HCT116 (cell line): ENCODE data around the gene NEDD4L. TPM values are rescaled to one million over a fixed set of nuclear protein-coding genes. Genes with fewer than 3 reads are reported as not detected.

Source experiments
- ATAC-seq: fragments of 200-7000 bp; cut with Tn5 transposase; 2 replicates; pipeline ENCODE4 v1.9.1; 2020; ENCODE audit warnings: mild to moderate bottlenecking, moderate library complexity
- BruUV-seq: library from RNA; stranded (reverse); fragments of 400-500 nt; replicated peaks from 2 replicates; lab custom pipeline; 2021; lab: Mats Ljungman, UMichigan
- CTCF ChIA-PET: fragments of 300-600 bp; sonication (Branson Sonifier 250); formaldehyde crosslinking; loops from one replicate; lab custom pipeline; 2021; ENCODE audit warnings: antibody characterized with exemption; lab: Charles Lee
- POLR2A ChIA-PET: fragments of 300-600, 350-600 bp; sonication (Branson Sonifier 250); formaldehyde crosslinking; loops from one replicate; lab custom pipeline; 2021; ENCODE audit warnings: antibody characterized with exemption; lab: Charles Lee
- RAD21 ChIA-PET, 2 experiments: fragments of 300-600 bp; sonication (Branson Sonifier 250); formaldehyde crosslinking; loops; one replicate each; lab custom pipeline; 2023; ENCODE audit warnings: low total read pairs in 2 of 2; ENCODE audit not compliant: uncharacterized antibody in 2 of 2, unreplicated experiment in 2 of 2, low non-redundant PET in 1 of 2; lab: Charles Lee
- DNase-seq: peaks from one replicate; pipeline ENCODE4 v3.0.0-alpha.2; 2010; ENCODE audit warnings: low read depth, low spot score
- H2AFZ ChIP-seq: fragments of 200-600 bp; shearing (Covaris generic), sonication (generic); 2 replicates; pipeline ENCODE4 v1.6.1; 2017; ENCODE audit warnings: low read depth, mixed run types, mixed read lengths, antibody characterized with exemption, low read length; ENCODE audit not compliant: poor library complexity, severe bottlenecking
- H3K27ac ChIP-seq: 2 replicates; pipeline ENCODE4 v1.5.1; 2012; ENCODE audit warnings: low read depth, low read length
- H3K27me3 ChIP-seq: fragments of 200-600 bp; sonication (generic); 2 replicates; pipeline ENCODE4 v1.6.1; 2016; ENCODE audit warnings: mixed run types, low read length, mixed read lengths; ENCODE audit not compliant: insufficient read depth
- H3K36me3 ChIP-seq, 2 experiments: fragments of 200-500 bp in 1 of 2; fragments of 200-600 bp in 1 of 2; sonication (Bioruptor generic) in 1 of 2; sonication (generic) in 1 of 2; 2 replicates each; pipeline versions ENCODE4 v1.5.1 to v1.6.1; 2014 to 2016; ENCODE audit warnings: low read length in 2 of 2, inconsistent platforms in 1 of 2, mixed read lengths in 1 of 2, mixed run types in 1 of 2; ENCODE audit not compliant: insufficient read depth in 2 of 2, control insufficient read depth in 1 of 2
- H3K4me1 ChIP-seq, 2 experiments: fragments of 200-600 bp in 1 of 2; sonication (generic) in 1 of 2; 2 replicates each; pipeline versions ENCODE4 v1.5.1 to v1.6.1; 2012 to 2017; ENCODE audit warnings: low read length in 2 of 2, inconsistent platforms in 1 of 2, mild to moderate bottlenecking in 1 of 2, mixed read lengths in 1 of 2, mixed run types in 1 of 2, moderate library complexity in 1 of 2; ENCODE audit not compliant: insufficient read depth in 2 of 2, control insufficient read depth in 1 of 2
- H3K4me2 ChIP-seq: fragments of 200-600 bp; sonication (generic); 2 replicates; pipeline ENCODE4 v1.6.1; 2017; ENCODE audit warnings: mixed run types, low read length, mixed read lengths
- H3K4me3 ChIP-seq, 2 experiments: fragments of 200-600 bp in 1 of 2; sonication (generic) in 1 of 2; replicated peaks in 1 of 2; 2 replicates each; pipeline ENCODE4 v1.5.1; 2011 to 2016; ENCODE audit warnings: low read length in 2 of 2, control low read depth in 1 of 2, low read depth in 1 of 2, mild to moderate bottlenecking in 1 of 2, mixed read lengths in 1 of 2, mixed run types in 1 of 2
- H3K79me2 ChIP-seq: fragments of 200-600 bp; sonication (generic); 2 replicates; pipeline ENCODE4 v1.6.1; 2017; ENCODE audit warnings: mild to moderate bottlenecking, mixed run types, low read length, moderate library complexity, mixed read lengths; ENCODE audit not compliant: insufficient read depth
- H3K9ac ChIP-seq: fragments of 200-600 bp; sonication (generic); 2 replicates; pipeline ENCODE4 v1.6.1; 2016; ENCODE audit warnings: low read length, mixed read lengths
- H3K9me2 ChIP-seq: fragments of 200-600 bp; sonication (generic), shearing (Covaris generic); 2 replicates; pipeline ENCODE4 v1.6.1; 2017; ENCODE audit warnings: mixed run types, mild to moderate bottlenecking, moderate library complexity; ENCODE audit not compliant: insufficient read depth
- H3K9me3 ChIP-seq, 2 experiments: fragments of 200-500 bp in 1 of 2; fragments of 200-600 bp in 1 of 2; sonication (Bioruptor generic) in 1 of 2; sonication (generic) in 1 of 2; 2 replicates each; pipeline ENCODE4 v1.6.1; 2014 to 2017; ENCODE audit warnings: low read length in 2 of 2, mixed read lengths in 2 of 2, inconsistent platforms in 1 of 2, low read depth in 1 of 2, mild to moderate bottlenecking in 1 of 2, mixed run types in 1 of 2, moderate library complexity in 1 of 2; ENCODE audit not compliant: control insufficient read depth in 1 of 2, insufficient read depth in 1 of 2
- H4K20me1 ChIP-seq: fragments of 200-600 bp; sonication (generic), shearing (Covaris generic); 2 replicates; pipeline ENCODE4 v1.6.1; 2017; ENCODE audit warnings: mixed run types, mild to moderate bottlenecking, moderate library complexity; ENCODE audit not compliant: insufficient read depth
- CBX3 ChIP-seq: IDR thresholded peaks from 2 replicates; pipeline ENCODE4 v1.6.1; 2012; ENCODE audit warnings: low read depth
- CEBPB ChIP-seq: IDR thresholded peaks from 2 replicates; pipeline ENCODE4 v1.6.1; 2012; ENCODE audit warnings: low read depth
- EGR1 ChIP-seq: IDR thresholded peaks from 2 replicates; pipeline ENCODE4 v1.6.1; 2012; ENCODE audit warnings: low read depth
- ELF1 ChIP-seq: IDR thresholded peaks from 2 replicates; pipeline ENCODE4 v1.6.1; 2012; ENCODE audit warnings: low read depth, borderline replicate concordance
- EZH2 ChIP-seq: fragments of 200-600 bp; sonication (generic); IDR thresholded peaks from 2 replicates; pipeline ENCODE4 v1.6.1; 2017; ENCODE audit warnings: antibody characterized with exemption, mixed run types
- EZH2phosphoT487 ChIP-seq: fragments of 200-600 bp; IDR thresholded peaks from 2 replicates; pipeline ENCODE4 v1.6.1; 2018; ENCODE audit warnings: antibody characterized with exemption, borderline replicate concordance
- FOSL1 ChIP-seq: IDR thresholded peaks from 2 replicates; pipeline ENCODE4 v1.6.1; 2012; ENCODE audit warnings: low read depth
- JUND ChIP-seq: IDR thresholded peaks from 2 replicates; pipeline ENCODE4 v1.6.1; 2012
- POLR2A ChIP-seq: IDR thresholded peaks from 2 replicates; pipeline ENCODE4 v1.7.0; 2011; ENCODE audit warnings: borderline replicate concordance; ENCODE audit not compliant: insufficient read depth, insufficient read length; ENCODE audit errors: extremely low read depth
- POLR2AphosphoS5 ChIP-seq: IDR thresholded peaks from 2 replicates; pipeline ENCODE4 v1.6.1; 2011; ENCODE audit warnings: mild to moderate bottlenecking, low read depth, low read length, moderate library complexity
- RAD21 ChIP-seq: IDR thresholded peaks from 2 replicates; pipeline ENCODE4 v1.6.1; 2012; ENCODE audit warnings: low read depth, mild to moderate bottlenecking
- SIN3A ChIP-seq: IDR thresholded peaks from 2 replicates; pipeline ENCODE4 v1.6.1; 2012; ENCODE audit warnings: low read depth
- SP1 ChIP-seq: IDR thresholded peaks from 2 replicates; pipeline ENCODE4 v1.6.1; 2012; ENCODE audit warnings: low read depth
- SRF ChIP-seq: IDR thresholded peaks from 2 replicates; pipeline ENCODE4 v1.6.1; 2012; ENCODE audit warnings: low read depth
- TCF7L2 ChIP-seq: IDR thresholded peaks from 2 replicates; pipeline ENCODE4 v1.7.0; 2011; ENCODE audit warnings: borderline replicate concordance, inconsistent platforms; ENCODE audit not compliant: insufficient read depth, insufficient read length; ENCODE audit errors: extremely low read depth
- YY1 ChIP-seq: IDR thresholded peaks from 2 replicates; pipeline ENCODE4 v1.6.1; 2011; ENCODE audit warnings: low read length, low read depth, moderate library complexity, mild to moderate bottlenecking; ENCODE audit not compliant: insufficient replicate concordance; ENCODE audit errors: extremely low read depth
- ZFX ChIP-seq: fragments of 450-650 bp; IDR thresholded peaks from 2 replicates; pipeline ENCODE4 v1.6.1; 2017
- ZNF274 ChIP-seq: fragments of 200-500 bp; sonication (Bioruptor generic); IDR thresholded peaks from 2 replicates; pipeline ENCODE4 v1.6.1; 2014; ENCODE audit warnings: mild to moderate bottlenecking, low read depth, low read length, inconsistent platforms
- intact Hi-C: fragments of 100-400 bp; cut with micrococcal nuclease; formaldehyde crosslinking; loops from 2 replicates; pipeline ENCODE4 v1.10.0; 2022
- total RNA-seq: library from RNA; stranded (reverse); gene quantifications from one replicate; pipeline ENCODE4 v1.2.1, GENCODE V29; 2021; ENCODE audit not compliant: unreplicated experiment
- TF ChIP-seq, protein P1 (sequence below): IDR thresholded peaks from 2 replicates; pipeline ENCODE4 v1.6.1; 2012; ENCODE audit warnings: low read depth
- TF ChIP-seq, protein P2 (sequence below): IDR thresholded peaks from 2 replicates; pipeline ENCODE4 v1.6.1; 2012
- TF ChIP-seq, protein P3 (sequence below): IDR thresholded peaks from 2 replicates; pipeline ENCODE4 v1.6.1; 2012
- TF ChIP-seq, protein P4 (sequence below), 3 experiments: fragments of 200-600 bp in 1 of 3; sonication (generic) in 1 of 3; IDR thresholded peaks in 2 of 3; conservative IDR thresholded peaks in 1 of 3; 2 replicates each; pipeline ENCODE4 v1.5.1; 2012 to 2017; ENCODE audit warnings: low read depth in 2 of 3, low read length in 2 of 3, antibody characterized with exemption in 1 of 3, borderline replicate concordance in 1 of 3, control low read depth in 1 of 3, mild to moderate bottlenecking in 1 of 3, mixed read lengths in 1 of 3, mixed run types in 1 of 3, moderate library complexity in 1 of 3; ENCODE audit not compliant: insufficient read depth in 1 of 3

The NEDD4L gene
- total RNA-seq, 1 experiment from 2014 or later, result 41.5 TPM

DNA sequence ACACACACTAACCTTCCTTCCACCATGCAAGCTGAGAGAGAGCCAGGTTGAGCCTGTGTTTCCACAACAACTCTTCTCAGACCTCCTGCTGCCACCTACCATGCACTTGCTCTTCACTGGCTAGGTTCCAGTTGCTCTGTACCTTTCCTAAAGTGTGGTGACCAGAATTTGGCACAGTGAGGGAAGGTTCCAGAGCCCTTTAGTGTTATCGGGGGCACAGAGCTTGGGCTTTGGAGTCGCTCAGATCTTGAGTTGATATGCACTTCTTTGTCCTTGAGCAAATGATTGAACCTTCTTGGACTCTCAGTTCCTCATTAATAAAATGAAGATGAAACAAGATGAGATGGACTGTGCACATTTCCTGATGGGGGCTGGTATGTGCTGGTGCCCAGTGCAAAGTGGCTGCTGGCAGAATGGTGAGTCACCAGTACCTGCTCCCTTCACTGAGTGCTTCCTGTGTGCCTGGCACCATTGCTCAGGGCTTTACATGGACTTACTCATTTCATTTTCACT, 47.1 kb downstream of the NEDD4L start:
- no TSS peak for BruUV-seq
- RAD21 ChIA-PET, result no interaction called here
- H3K27me3 ChIP-seq, result no peaks in the 10 kb centered on the region
- no peaks in the 10 kb centered on the region for H3K79me2 ChIP-seq
- no peak overlapping the region for H3K4me3 ChIP-seq
- CTCF ChIA-PET, result no interaction called here
- no peak overlapping the region for H3K9ac ChIP-seq
- DNase-seq (peak; percentile 4), ATAC-seq (peak; percentile 90)
- no peaks in the 10 kb centered on the region for H3K9me3 ChIP-seq
- no peaks in the 10 kb centered on the region for H3K36me3 ChIP-seq
- peaks cover 12 to 14% of the 10 kb centered on the region in 2 experiments for H3K4me1 ChIP-seq
- intact Hi-C loops, result no loop called here
- H3K27ac ChIP-seq, result peak overlapping the region; percentile 36
- POLR2A ChIA-PET, result no interaction called here
- H4K20me1 ChIP-seq, result no peaks in the 10 kb centered on the region
- H3K4me2 ChIP-seq, result peak overlapping the region; percentile 38
- H2AFZ ChIP-seq, result no peak overlapping the region
- no peaks in the 10 kb centered on the region for H3K9me2 ChIP-seq
- TF ChIP-seq POLR2A (no peak), SIN3A (no peak), EZH2 (no peak), ELF1 (no peak), YY1 (no peak), SP1 (peak; percentile 40; the same call in 1 of the 2 replicates), CBX3 (0 out of 2 replicates have a peak, but pooled peaks have one; percentile 50), ZNF274 (no peak), EGR1 (no peak), TCF7L2 (peak; percentile 36), CEBPB (no peak), JUND (peak; percentile 74), ZFX (no peak), SRF (no peak), RAD21 (0 out of 2 replicates have a peak, but pooled peaks have one; percentile 13), EZH2phosphoT487 (no peak), FOSL1 (peak; percentile 62; the same call in 1 of the 2 replicates), POLR2AphosphoS5 (no peak)
- TF ChIP-seq, protein P1, sequence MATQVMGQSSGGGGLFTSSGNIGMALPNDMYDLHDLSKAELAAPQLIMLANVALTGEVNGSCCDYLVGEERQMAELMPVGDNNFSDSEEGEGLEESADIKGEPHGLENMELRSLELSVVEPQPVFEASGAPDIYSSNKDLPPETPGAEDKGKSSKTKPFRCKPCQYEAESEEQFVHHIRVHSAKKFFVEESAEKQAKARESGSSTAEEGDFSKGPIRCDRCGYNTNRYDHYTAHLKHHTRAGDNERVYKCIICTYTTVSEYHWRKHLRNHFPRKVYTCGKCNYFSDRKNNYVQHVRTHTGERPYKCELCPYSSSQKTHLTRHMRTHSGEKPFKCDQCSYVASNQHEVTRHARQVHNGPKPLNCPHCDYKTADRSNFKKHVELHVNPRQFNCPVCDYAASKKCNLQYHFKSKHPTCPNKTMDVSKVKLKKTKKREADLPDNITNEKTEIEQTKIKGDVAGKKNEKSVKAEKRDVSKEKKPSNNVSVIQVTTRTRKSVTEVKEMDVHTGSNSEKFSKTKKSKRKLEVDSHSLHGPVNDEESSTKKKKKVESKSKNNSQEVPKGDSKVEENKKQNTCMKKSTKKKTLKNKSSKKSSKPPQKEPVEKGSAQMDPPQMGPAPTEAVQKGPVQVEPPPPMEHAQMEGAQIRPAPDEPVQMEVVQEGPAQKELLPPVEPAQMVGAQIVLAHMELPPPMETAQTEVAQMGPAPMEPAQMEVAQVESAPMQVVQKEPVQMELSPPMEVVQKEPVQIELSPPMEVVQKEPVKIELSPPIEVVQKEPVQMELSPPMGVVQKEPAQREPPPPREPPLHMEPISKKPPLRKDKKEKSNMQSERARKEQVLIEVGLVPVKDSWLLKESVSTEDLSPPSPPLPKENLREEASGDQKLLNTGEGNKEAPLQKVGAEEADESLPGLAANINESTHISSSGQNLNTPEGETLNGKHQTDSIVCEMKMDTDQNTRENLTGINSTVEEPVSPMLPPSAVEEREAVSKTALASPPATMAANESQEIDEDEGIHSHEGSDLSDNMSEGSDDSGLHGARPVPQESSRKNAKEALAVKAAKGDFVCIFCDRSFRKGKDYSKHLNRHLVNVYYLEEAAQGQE, result no peak
- TF ChIP-seq, protein P2, sequence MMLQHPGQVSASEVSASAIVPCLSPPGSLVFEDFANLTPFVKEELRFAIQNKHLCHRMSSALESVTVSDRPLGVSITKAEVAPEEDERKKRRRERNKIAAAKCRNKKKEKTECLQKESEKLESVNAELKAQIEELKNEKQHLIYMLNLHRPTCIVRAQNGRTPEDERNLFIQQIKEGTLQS, result no peak
- TF ChIP-seq, protein P3, sequence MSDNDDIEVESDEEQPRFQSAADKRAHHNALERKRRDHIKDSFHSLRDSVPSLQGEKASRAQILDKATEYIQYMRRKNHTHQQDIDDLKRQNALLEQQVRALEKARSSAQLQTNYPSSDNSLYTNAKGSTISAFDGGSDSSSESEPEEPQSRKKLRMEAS, result 0 out of 2 replicates have a peak, but pooled peaks have one; percentile 22
- TF ChIP-seq, protein P4, sequence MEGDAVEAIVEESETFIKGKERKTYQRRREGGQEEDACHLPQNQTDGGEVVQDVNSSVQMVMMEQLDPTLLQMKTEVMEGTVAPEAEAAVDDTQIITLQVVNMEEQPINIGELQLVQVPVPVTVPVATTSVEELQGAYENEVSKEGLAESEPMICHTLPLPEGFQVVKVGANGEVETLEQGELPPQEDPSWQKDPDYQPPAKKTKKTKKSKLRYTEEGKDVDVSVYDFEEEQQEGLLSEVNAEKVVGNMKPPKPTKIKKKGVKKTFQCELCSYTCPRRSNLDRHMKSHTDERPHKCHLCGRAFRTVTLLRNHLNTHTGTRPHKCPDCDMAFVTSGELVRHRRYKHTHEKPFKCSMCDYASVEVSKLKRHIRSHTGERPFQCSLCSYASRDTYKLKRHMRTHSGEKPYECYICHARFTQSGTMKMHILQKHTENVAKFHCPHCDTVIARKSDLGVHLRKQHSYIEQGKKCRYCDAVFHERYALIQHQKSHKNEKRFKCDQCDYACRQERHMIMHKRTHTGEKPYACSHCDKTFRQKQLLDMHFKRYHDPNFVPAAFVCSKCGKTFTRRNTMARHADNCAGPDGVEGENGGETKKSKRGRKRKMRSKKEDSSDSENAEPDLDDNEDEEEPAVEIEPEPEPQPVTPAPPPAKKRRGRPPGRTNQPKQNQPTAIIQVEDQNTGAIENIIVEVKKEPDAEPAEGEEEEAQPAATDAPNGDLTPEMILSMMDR (IDR thresholded peaks at IDR 0.05 in 2 of 3, conservative IDR thresholded peaks at IDR 0.05 in 1 of 3; ENCODE audit: borderline replicate concordance in 1 of 3, insufficient read depth in 1 of 3, low read depth in 2 of 3, low read length in 2 of 3), result no peak
